GM06990 (cell line): ENCODE measurements around the gene ZC3H6.

Experiments used
- DNase-seq: peaks from one replicate; pipeline ENCODE4 v3.0.0-alpha.2; 2011; ENCODE audit not compliant: insufficient read length; ENCODE audit errors: extremely low read depth
- H3K27me3 ChIP-seq: replicated peaks from 2 replicates; pipeline ENCODE4 v1.6.0; 2011; ENCODE audit warnings: low read length; ENCODE audit not compliant: control insufficient read depth, insufficient read depth
- H3K36me3 ChIP-seq: 2 replicates; pipeline ENCODE4 v1.5.1; 2011; ENCODE audit warnings: low read length; ENCODE audit not compliant: control insufficient read depth, insufficient read depth
- H3K4me3 ChIP-seq: replicated peaks from 2 replicates; pipeline ENCODE4 v1.5.1; 2011; ENCODE audit warnings: low read depth, mild to moderate bottlenecking, control low read depth, low read length
- CTCF ChIP-seq: IDR thresholded peaks from 2 replicates; pipeline ENCODE4 v1.5.1; 2011; ENCODE audit warnings: low read length, control low read depth, mild to moderate bottlenecking, inconsistent platforms; ENCODE audit not compliant: insufficient read depth, poor library complexity, severe bottlenecking

Gene ZC3H6

GRCh38 chr2:112318515-112318914, 43.1 kb downstream of the ZC3H6 start:
- TF ChIP-seq CTCF, result no peak
- H3K36me3 ChIP-seq, result no peaks in the 10 kb centered on the region
- no peaks in the 10 kb centered on the region for H3K27me3 ChIP-seq
- DNase-seq, result no peak
- no peak overlapping the region for H3K4me3 ChIP-seq

GRCh38 chr2:112321375-112322320, 46.3 kb downstream of the ZC3H6 start:
- Histone ChIP-seq H3K27me3 (no peaks in the 10 kb centered on the region), H3K36me3 (no peaks in the 10 kb centered on the region), H3K4me3 (no peak overlapping the region)
- no peak for DNase-seq
- no peak for TF ChIP-seq CTCF

GRCh38 chr2:112322919-112323318, 47.5 kb downstream of the ZC3H6 start:
- no peak for DNase-seq
- H3K27me3 ChIP-seq, result no peaks in the 10 kb centered on the region
- no peak for TF ChIP-seq CTCF
- H3K4me3 ChIP-seq, result no peak overlapping the region
- H3K36me3 ChIP-seq, result no peaks in the 10 kb centered on the region

GRCh38 chr2:112332123-112332696, 56.8 kb downstream of the ZC3H6 start:
- no peaks in the 10 kb centered on the region for H3K27me3 ChIP-seq
- no peak overlapping the region for H3K4me3 ChIP-seq
- TF ChIP-seq CTCF, result no peak
- peaks cover 1% of the 10 kb centered on the region; the same call in 1 of the 2 replicates for H3K36me3 ChIP-seq
- no peak for DNase-seq

GRCh38 chr2:112335600-112335999, 60.2 kb downstream of the ZC3H6 start:
- no peak for DNase-seq
- Histone ChIP-seq H3K4me3 (no peak overlapping the region), H3K27me3 (no peaks in the 10 kb centered on the region), H3K36me3 (peaks cover 1% of the 10 kb centered on the region; the same call in 1 of the 2 replicates)
- no peak for TF ChIP-seq CTCF
